ENCODE data around the gene MBD3.

DNA sequence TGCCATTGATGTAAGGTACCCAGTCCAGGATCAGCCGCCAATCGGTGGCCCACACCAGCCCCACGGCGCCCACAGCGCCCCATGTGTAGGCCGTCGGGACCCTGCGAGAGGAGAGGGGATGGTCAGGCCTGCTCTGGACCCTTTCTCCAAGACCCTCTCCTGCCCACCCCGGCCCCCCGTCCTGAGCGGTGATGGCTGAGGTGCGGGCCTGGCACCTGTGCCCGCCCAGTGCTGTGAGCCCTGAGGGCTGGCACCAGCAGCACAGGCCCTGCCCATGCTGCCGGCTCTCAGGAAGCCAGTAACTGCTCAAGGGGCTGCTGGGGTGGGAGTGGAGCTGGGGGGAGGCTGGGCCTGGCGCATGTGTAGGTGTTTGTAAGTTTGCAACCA lies 6.8 kb upstream of the MBD3 start:
- no peak for TF ChIP-seq POLR2A (IDR thresholded peaks at IDR 0.05; ENCODE audit: low read depth, low read length)
- no peak for TF ChIP-seq TAF1 (IDR thresholded peaks at IDR 0.05; ENCODE audit: borderline replicate concordance, low read depth, low read length)

Measured in GM12892 (cell line).